ENCODE measurements around the gene OR10H4.
"Not testable (repeated sequence)": the region's sequence is repeated elsewhere in the genome, so short reads cannot be mapped to it uniquely, and the experiment has no call there.

The OR10H4 gene, protein sequence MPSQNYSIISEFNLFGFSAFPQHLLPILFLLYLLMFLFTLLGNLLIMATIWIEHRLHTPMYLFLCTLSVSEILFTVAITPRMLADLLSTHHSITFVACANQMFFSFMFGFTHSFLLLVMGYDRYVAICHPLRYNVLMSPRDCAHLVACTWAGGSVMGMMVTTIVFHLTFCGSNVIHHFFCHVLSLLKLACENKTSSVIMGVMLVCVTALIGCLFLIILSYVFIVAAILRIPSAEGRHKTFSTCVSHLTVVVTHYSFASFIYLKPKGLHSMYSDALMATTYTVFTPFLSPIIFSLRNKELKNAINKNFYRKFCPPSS

DNA sequence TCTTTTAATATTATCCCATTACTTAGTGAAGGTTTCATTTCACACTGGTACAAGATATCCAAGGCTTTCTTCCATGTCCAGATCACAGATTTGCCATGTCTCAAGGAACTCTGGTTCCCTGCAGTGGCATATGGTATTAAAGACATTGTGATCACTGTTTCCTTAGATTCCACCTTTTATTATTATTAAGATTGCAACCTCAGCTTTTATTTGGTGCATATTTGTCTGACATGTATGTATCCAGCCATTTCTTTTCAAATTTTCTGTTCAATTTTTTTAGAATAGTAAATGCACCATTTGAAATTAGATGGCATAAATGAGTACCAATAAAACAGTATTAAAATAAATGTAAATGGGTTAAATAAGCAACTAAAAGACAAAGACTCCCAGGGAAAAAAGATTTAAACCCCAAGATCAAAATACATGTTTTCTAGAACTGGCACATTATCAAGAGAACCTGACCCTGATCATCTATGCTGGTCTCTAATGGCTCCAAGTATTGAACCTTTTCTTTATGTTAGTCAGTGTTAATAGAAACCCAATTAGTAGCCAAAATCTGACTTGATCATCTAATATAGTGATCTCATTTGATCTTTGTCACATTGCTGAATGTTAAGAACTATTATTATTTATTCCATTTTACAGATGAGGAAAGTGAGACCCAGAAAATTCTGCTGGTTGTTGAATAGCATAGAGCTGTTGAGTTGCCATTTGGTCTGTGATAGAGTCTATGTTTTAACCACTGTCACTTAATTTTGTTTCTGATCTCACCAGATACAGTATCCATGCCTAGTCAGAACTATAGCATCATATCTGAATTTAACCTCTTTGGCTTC lies at the start of gene OR10H4:
OR10H4 (plus strand) TSS at position 786 of the 836 bp plus-strand sequence; CDS start at position 786, 0 bp downstream.
- DNase-seq (ENCODE audit: low read depth) = no peak

DNA sequence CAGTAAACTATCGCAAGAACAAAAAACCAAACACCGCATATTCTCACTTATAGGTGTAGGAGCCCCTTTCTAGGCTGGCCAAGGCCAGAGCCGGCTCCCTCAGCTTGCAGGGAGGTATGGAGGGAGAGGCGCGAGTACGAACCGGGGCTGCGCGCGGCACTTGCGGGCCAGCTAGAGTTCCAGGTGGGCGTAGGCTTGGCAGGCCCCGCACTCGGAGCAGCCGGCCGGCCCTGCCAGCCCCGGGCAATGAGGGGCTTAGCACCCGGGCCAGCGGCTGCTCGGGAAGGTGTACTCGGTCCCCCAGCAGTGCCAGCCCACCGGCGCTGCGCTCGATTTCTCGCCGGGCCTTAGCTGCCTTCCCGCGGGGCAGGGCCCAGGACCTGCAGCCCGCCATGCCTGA lies 49.2 kb upstream of the OR10H4 start:
- not testable (repeated sequence) for DNase-seq (ENCODE audit: low read depth)

DNA sequence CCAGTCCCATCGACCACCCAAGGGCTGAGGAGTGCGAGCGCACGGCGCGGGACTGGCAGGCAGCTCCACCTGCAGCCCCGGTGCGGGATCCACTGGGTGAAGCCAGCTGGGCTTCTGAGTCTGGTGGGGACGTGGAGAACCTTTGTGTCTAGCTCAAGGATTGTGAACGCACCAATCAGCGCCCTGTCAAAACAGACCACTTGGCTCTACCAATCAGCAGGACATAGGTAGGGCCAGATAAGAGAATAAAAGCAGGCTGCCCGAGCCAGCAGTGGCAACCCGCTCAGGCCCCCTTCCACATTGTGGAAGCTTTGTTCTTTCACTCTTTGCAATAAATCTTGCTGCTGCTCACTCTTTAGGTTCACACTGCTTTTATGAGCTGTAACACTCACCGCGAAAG lies 48.8 kb upstream of the OR10H4 start:
- DNase-seq (ENCODE audit: low read depth) = not testable (repeated sequence)

DNA sequence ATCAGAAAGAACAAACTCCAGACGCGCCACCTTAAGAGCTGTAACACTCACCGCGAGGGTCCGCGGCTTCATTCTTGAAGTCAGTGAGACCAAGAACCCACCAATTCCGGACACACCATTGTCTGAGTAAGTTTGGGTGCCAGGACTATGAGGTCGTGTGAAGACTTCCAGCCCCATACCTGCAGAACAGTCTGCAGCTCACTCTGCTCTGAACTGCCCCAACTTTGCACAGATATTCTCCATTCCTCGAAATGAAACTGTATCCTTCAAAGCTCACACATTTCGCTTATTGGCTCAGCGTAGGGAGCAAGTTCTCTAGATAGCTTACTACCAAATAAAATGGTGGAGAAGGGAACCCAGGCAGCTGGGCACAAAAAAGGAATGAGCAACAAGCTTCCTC lies 48.3 kb upstream of the OR10H4 start:
- DNase-seq (ENCODE audit: low read depth) = no peak

DNA sequence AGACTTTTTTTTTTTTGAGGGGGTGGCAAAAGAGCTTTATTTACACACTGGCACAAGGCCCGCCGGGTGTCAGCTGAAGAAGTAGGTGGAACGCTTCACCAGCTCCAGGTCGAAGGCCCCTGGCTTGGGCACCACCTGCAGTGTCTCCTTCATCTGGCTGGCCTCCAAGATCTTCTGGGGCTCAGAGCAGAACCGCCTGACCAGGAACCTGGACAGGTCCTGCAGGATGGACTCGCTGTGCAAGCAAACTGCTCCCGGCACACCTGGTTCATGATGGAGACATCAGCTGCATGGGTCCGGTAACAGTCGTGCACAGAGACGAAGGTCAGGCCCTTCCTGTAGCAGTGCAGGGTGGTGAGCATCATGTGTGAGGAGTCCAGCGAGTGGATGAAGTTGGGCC lies 46.6 kb upstream of the OR10H4 start:
- DNase-seq (ENCODE audit: low read depth) = no peak

DNA sequence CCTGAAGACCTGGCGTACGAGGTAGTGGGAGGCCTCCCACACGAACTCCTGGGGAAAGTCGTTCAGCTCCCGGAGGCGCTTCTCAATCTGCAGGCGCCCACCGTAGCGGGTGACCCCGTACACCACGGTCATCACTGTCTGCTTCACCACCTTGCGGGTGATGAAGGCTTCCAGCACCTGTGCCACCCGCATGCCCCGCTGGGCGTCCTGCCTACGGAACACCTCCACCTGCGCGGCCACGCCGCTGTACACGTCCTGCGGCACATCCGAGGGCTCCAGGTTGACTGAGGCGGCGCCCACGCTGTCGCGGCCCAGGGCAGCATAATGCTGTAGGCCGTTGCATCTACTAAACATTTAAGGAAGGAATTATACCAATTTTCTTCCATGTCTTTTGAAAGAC lies 45.9 kb upstream of the OR10H4 start:
- not testable (repeated sequence) for DNase-seq (ENCODE audit: low read depth)

DNA sequence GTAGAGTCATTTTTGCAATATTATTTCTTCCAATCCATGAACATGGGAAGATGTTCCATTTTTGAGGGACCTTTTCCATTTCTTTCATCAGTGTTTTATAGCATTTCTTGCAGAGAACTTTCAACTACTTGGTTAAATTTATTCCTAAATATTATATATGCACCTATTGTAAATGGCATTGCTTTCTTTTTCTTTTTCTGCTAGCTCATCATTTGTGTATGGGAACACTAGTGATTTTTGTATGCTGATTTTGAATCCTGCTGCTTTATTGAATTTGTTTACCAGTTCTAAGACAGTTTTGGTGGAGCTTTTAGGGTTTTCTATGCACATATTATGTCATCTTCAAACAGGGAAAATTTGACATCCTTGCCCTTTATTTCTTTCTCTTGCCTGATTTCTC lies 43.8 kb upstream of the OR10H4 start:
- DNase-seq (ENCODE audit: low read depth) = no peak

DNA sequence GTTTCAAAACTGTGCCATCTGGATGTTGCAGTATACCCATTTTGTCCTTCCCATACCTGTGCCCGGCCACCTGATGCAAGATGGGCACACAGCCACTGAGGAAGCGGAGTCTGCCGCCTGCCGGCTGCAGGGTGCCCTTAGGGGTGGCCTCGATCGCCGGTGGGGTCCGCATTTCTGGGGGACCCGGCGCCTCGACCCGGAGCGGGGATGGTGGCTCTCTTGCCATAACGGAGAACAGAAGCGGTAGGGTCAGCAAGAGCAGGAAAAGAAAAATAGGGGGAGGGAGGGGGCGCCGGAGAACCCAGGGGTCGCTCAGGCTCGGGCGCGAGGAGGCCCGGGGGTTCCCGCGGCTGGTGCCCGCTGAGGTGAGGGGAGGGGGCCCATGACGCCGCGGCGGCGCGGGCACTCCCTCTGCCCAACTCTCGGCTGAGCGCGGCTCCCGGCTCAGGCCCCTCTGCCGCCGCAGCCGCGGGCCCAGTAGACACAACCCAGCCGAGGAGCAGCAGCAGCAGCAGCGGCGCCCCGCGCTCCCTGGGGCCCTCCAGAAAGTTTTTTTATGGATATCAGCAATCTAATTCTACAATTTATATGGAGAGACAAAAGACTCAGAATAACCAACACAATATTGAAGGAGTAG lies 37.1 kb upstream of the OR10H4 start:
- no peak for DNase-seq (ENCODE audit: low read depth)

DNA sequence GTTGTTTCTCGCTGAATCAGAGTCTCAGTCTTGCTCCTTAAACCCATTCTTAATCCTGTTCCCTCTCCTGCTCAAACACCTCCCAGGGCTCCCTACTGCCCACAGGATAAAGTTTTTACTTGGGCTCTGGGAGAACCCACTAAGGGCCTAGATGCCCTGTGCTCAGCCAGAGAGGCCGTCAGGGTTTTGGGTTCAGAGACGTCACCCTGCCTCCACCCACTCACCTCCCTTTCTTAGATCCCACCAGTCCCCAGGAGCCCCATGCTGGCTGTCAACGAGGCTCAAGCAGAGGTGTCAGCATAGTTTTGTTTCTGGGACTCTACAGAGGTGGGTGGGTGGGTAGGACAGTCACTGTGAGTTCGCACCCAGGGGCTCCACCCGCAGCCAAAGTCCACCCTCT lies 35.4 kb upstream of the OR10H4 start:
- DNase-seq (ENCODE audit: low read depth) = no peak

DNA sequence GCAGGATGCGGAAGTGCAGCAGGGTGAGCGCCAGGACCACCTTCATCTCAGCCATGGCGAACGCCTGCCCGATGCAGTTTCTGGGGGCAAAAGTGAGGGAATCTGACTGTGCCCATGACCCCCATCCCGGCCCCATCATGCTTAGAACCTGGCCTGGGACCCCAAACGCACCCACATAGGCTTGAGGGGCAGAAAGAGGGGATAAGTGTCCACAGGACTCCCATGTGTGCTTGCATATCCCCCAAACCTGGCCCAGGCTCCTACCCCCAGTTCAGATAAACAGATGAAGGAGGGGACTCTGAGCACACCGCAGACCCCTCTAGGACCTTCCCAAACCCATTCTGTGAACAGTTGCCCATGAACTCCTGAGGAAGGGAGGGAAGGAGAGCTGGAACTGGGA lies 35.0 kb upstream of the OR10H4 start:
- DNase-seq (ENCODE audit: low read depth) = no peak

DNA sequence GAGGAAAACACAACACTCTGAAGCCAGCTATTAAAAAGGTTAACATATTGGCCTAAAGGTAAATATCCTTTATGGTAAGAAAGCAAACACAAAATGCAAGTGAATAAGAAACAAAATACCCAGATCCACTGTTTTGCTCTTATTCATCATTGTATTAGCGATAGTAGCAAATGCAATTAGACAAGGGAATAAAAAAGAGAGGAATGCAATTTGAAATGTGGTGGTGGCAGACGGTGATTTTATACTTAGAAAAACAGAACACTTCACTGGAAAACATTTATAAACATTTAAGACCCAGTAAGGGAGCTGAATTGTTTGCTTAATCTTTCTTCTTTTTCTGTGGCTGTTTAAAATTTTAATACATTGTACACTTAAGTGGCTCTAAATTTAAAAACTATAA lies 33.7 kb upstream of the OR10H4 start:
- DNase-seq (ENCODE audit: low read depth) = no peak

DNA sequence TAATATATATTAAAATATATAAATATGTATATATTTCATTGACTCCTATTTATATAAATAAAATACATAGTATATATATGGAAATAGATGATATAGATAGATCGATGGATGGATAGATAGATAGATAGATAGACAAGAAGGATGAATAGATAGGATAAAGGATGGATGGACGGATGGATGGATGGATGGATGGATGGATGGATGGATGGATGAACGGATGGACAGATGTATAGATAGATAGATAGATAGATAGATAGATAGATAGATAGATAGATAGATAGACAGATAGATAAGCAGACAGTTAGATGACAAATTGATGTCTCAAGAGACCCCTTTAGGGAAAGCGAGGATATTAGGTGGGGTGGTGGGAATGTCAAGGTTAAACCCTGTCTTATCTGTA lies 29.6 kb upstream of the OR10H4 start:
- DNase-seq (ENCODE audit: low read depth) = no peak

DNA sequence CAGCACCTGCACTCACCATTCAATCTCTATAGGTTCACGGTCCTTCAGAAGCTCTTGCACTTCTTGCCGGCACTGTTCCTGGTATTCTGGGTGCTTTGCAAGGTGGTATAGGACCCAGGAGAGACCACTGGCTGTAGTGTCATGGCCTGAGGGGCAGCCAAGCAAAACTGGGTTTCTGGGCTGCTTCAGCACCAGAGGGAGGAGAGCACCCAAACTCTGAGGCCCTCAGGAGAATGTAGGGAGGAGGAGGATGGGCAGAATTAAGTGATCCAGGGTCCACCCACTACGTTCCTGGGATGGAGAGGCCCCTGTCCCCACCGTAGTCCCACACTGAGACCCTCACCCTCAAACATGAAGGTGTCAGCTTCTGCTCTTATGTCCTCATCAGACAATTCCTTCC lies 26.8 kb upstream of the OR10H4 start:
- DNase-seq (ENCODE audit: low read depth) = no peak

DNA sequence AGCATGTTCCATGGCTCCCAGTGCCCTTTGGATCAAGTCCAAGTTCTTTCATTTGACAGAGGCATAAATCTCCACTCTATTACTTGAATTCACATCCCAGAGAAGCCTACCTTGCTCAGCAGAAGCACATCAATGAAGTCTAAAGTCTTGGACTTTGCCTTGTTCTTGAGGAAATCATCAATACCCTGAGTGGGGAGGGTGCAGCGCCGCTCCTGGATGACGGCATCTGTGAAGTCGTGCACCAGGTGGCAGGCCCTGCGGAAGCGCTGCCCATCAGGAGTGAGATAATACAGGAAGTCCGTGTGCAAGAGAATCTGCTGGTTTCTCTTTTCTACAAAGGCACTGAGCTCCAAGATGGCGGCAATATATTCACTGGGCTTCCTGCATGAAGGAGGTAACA lies 25.1 kb upstream of the OR10H4 start:
- DNase-seq (ENCODE audit: low read depth) = no peak

DNA sequence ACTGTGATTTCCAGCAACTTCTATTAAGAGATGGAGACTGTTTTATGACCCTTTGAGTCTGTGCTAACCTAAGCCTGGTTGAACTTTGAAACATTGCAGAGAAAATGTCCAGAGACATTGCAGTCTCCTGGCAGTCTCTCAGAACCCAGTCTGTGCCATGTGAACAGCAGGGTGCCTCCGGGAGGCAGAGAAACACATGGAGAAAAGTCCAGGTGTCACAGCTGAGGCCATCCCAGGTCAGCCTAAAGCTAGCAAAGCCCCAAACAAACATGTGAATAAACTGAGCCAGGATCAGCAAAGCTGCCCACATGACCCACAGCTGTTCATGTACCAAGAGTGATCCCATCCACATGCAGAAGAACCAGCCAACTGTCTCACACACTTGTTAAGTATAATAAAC lies 22.3 kb upstream of the OR10H4 start:
- DNase-seq (ENCODE audit: low read depth) = no peak

DNA sequence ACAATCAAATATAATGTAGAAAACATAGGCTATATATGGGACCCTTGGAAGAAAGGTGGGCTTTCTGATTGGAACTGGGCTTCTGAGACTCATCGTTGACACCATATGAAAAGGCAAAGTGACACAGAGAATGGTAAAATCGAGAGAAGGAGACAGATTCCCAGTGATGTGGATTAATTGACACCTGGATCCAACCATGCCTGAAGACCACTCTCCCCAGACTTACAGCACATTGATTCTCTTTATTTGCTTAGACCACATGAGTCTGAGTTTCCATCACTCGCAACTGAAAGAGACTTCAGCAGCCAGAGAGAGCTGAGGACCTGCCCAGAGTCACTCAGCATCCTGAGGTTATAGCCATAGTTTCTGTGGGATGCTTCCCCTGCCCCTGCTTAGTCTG lies 20.5 kb upstream of the OR10H4 start:
- no peak for DNase-seq (ENCODE audit: low read depth)

DNA sequence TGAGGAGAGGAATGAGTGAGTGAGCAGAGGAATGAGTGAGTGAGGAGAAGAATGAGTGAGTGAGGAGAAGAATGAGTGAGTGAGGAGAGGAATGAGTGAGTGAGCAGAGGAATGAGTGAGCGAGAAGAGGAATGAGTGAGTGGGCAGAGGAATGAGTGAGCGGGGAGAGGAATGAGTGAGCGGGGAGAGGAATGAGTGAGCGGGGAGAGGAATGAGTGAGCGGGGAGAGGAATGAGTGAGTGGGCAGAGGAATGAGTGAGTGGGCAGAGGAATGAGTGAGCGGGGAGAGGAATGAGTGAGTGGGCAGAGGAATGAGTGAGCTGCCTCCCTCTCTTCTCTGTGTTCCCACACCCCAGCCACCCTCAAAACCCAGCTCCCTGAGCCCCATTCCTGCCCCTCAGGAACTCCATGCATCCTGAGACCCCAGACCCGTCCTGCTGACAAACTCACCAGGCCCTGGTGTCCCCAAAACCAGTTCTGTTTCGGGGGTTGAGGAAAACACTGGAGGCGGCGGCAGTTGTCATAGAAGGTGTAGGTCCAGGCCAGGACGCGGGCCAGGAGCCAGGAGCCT lies 15.0 kb upstream of the OR10H4 start:
- not testable (repeated sequence) for DNase-seq (ENCODE audit: low read depth)

DNA sequence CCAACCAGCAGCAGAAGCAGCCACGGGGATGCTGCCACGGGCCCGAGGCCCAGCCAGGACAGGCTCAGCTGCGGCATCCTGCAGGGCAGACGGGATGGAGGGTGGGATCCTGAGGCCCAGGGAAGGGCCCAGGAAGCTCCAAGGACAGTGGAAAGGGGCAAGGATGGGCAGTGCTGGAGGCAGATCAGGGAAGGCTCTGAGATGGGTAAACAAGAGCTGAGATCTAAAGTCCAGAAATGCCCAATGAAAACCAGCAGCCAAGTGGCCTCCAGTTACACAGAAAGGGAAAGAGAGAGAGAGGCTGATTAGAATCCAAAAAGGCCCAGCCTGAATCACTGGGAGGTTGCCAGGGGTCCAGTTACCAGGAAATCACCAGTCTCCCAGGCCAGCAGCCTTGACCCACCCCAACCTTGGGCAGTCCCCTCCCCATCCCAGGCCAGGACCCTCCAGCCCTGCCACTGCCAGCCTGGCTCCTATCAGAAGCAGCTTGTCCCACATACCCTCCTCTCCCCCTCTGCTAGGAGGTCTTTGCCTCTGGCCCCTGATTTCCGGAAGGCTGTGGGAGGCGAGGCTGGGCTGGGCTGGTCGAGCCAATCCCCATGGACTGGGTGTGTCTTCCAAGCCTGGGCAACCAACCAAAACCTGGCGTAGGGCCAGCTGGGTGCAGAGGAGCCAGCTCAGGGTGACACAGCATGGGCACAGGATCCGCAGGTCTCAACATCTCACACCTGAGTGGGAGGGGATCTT lies 14.3 kb upstream of the OR10H4 start, which contains the start of gene CYP4F11:
CYP4F11 (minus strand) TSS at position 198 of the 747 bp plus-strand sequence; CDS start at position 77, 121 bp downstream.
- DNase-seq (ENCODE audit: low read depth) = no peak

DNA sequence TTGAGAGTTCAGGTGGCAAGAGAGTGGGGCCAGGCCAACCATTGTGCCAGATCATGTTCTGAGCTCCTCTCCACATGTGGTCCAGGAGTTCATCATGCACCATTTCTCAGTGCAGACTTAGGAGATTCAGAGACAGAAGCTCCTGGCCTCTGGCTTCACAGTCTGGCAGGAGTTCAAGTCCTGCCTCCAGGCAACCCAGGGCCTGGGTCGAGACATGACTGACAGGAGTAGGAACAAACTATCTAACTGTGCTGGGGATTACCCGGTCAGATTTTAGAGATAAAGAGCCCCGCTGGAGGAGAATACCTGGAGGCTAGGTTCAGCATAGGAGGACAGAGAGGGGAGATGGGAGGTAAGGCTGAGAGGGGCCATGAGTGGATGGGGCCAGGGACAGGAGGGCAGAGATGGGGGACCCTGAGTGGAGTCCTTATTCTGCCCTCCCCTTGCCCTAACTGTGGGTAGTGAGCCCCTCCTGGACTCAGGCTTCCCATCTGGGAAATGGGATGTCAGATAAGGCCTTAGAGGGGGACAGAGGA lies 13.6 kb upstream of the OR10H4 start:
- no peak for DNase-seq (ENCODE audit: low read depth)

DNA sequence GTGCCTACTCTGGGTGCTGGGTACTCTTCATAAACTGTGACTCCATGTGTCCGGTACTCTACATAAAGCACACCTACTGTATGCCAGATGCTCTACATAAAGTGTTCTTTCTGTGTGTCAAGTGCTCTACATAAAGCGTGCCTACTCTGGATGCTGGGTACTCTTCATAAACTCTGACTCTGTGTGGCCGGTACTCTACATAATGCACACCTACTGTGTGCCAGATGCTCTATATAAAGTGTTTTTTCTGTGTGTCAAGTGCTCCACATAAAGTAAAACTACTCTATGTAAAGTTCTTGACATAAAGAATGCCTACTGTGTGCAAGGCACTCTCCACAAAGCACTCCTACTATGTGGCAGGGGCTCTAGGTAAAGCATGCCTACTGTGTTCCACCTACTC lies 12.6 kb upstream of the OR10H4 start:
- DNase-seq (ENCODE audit: low read depth) = no peak

DNA sequence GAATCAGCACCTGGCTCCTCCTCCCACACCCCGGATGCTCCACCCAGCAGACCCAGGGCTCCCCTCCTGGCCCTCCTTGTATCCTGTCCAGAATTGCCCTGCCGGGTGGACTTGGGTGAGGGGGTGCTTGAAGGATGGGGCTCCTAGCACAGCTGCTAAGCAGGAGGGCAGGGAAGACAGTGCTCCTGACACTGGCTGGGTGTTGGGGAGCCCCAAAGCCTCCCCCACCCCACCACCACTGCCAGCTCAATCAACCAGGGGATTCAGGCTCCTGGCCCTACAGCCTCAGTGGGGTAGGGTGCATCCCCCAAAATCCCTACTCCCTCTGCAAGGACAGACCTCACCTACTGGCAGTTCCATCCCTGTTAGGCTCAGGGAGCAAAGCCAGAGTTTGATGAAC lies 11.9 kb upstream of the OR10H4 start:
- DNase-seq (ENCODE audit: low read depth) = no peak

DNA sequence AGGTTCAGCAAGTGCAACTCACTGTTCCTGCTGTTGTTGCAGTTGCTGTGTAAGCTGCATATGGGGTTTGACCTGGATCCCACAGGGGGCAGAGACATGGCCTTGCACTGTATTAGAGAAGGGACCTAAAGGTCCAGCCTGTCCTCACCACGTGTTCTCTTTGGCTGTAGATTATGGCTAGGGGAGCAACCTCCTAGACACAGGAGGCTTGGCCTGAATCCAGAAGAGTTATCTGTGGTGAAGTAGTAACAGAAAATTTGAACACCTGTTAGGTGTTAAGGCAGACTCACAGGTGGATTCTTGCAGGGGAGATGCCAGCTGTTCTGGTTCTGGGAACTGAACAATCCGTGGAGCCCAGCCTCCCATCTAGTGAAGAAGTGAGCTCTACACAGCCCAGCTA lies 11.0 kb upstream of the OR10H4 start:
- DNase-seq (ENCODE audit: low read depth) = no peak

All from activated gamma-delta T cell treated with anti-CD3 and anti-CD28 coated beads, Interleukin-2, amount 50 U/mL, for 16 hours (primary cell).